Stimulated activated CD8-positive, alpha-beta memory T cell treated with anti-CD3 and anti-CD28 coated beads, Interleukin-4, amount 100 ng/mL, for 24 hours (primary cell): ENCODE measurements around the gene MYF6.
"Not testable (repeated sequence)": the region's sequence is repeated elsewhere in the genome, so short reads cannot be mapped to it uniquely, and the experiment has no call there.

Experiments used
- DNase-seq: peaks from one replicate; pipeline ENCODE4 v3.0.0-alpha.2; 2020; ENCODE audit warnings: low read depth

The MYF6 gene

GRCh38 chr12:80707126-80707829 is at the start of gene MYF6:
TSS of gene MYF6 (plus strand) at chr12:80707634. CDS start at chr12:80707720, 86 bp downstream.
- no peak for DNase-seq

GRCh38 chr12:80659512-80660063 is 47.8 kb upstream of the MYF6 start:
- no peak for DNase-seq

- no peak for DNase-seq
These were observed 44.8 kb upstream of the MYF6 start for GRCh38 chr12:80662586-80662985.

- no peak for DNase-seq
These were observed 37.2 kb upstream of the MYF6 start for GRCh38 chr12:80670214-80670613.

GRCh38 chr12:80676042-80676636 is 31.3 kb upstream of the MYF6 start:
- DNase-seq = not testable (repeated sequence)

- no peak for DNase-seq
These were observed 30.6 kb upstream of the MYF6 start for GRCh38 chr12:80676856-80677255.

GRCh38 chr12:80677994-80678393 is 29.4 kb upstream of the MYF6 start:
- DNase-seq = no peak

- DNase-seq = no peak
These were observed 27.9 kb upstream of the MYF6 start for GRCh38 chr12:80679346-80680131.

GRCh38 chr12:80681287-80681686 is 26.1 kb upstream of the MYF6 start:
- no peak for DNase-seq

- no peak for DNase-seq
These were observed 25.6 kb upstream of the MYF6 start for GRCh38 chr12:80681786-80682185.

- DNase-seq = no peak
These were observed 23.3 kb upstream of the MYF6 start for GRCh38 chr12:80684077-80684495.

- DNase-seq = no peak
These were observed 17.3 kb upstream of the MYF6 start for GRCh38 chr12:80690090-80690489.

- DNase-seq = no peak
These were observed 16.9 kb upstream of the MYF6 start for GRCh38 chr12:80690513-80690912.

GRCh38 chr12:80692114-80692513 is 15.3 kb upstream of the MYF6 start:
- no peak for DNase-seq

GRCh38 chr12:80697270-80697887 is 10.1 kb upstream of the MYF6 start:
- no peak for DNase-seq

- DNase-seq = no peak
These were observed 9.2 kb upstream of the MYF6 start for GRCh38 chr12:80698256-80698655.

- DNase-seq = no peak
These were observed 8.4 kb upstream of the MYF6 start for GRCh38 chr12:80698847-80699542.

- DNase-seq = no peak
These were observed 7.1 kb upstream of the MYF6 start for GRCh38 chr12:80700327-80700726.

GRCh38 chr12:80701388-80701787 is 6.0 kb upstream of the MYF6 start:
- no peak for DNase-seq

- DNase-seq = no peak
These were observed 4.3 kb upstream of the MYF6 start for GRCh38 chr12:80702889-80703805.

GRCh38 chr12:80704420-80704819 is 3.0 kb upstream of the MYF6 start:
- DNase-seq = no peak
